GM21423 (cell line): ENCODE measurements around the gene FAM199X.
"Not testable (repeated sequence)": the region's sequence is repeated elsewhere in the genome, so short reads cannot be mapped to it uniquely, and the experiment has no call there.

Experiments used
- ATAC-seq: cut with Tn5 transposase; IDR thresholded peaks from one replicate; pipeline ENCODE4 v1.9.1; 2021; ENCODE audit warnings: mild to moderate bottlenecking, moderate library complexity; ENCODE audit not compliant: unreplicated experiment

Gene FAM199X

GRCh38 chrX:104187931-104188330 lies 21.7 kb downstream of the FAM199X start:
- ATAC-seq, result no peak

DNA sequence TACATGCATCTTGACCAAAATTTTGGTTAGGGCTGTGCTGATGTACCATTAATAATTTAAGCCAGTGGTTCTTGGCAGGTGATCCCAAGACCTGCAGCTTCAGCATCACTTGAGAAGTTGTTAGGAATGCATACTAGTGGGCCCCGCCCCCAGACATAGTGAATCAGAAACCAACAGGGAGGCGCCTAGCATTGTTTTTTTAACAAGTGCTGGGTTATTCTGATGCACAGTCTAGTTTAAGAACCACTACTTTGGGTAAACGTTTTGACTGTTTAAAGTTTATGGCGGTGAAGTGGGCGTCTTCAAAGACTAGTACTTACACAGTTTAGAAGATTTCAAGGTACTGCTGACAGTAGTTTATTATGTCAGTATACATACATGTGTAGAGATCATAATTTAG lies 23.6 kb downstream of the FAM199X start:
- no peak for ATAC-seq

DNA sequence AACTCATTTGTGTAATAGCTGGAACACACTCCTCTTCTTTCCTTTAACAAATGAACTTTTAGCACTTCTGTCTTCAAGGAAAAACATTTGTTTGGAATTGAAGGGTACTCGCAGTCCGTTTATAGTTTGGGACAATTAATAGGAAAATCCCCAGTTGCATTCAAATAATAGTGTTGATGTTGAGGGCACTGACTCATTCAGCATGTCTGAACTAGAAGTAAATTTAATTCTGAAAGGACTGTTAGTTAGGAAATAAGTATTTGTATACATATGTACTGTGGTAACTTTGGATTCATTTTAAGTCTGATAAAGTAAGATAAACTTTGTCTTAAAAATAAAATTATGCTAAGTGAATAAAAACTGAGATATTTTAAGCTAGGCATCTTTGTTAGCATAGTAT lies 27.2 kb downstream of the FAM199X start:
- ATAC-seq, result no peak

DNA sequence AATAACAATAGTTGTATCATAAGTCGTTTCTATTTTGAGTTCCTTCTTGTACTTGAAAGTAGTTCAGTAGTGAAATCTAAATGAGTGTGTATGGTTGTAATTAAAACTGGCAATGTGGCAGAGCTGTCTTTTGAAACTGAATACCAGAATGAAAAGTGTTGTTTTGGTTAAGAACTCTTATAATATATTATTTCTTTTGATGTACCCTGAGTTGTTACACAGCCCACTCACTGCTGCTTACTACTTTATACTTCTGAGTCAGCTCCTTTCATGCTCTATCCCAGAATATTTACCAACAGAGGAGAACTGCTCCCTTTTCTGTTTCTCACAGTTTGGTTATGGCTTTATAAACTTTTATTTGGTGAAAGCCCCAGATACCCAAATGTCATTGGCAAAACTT lies 28.8 kb downstream of the FAM199X start:
- ATAC-seq, result no peak

DNA sequence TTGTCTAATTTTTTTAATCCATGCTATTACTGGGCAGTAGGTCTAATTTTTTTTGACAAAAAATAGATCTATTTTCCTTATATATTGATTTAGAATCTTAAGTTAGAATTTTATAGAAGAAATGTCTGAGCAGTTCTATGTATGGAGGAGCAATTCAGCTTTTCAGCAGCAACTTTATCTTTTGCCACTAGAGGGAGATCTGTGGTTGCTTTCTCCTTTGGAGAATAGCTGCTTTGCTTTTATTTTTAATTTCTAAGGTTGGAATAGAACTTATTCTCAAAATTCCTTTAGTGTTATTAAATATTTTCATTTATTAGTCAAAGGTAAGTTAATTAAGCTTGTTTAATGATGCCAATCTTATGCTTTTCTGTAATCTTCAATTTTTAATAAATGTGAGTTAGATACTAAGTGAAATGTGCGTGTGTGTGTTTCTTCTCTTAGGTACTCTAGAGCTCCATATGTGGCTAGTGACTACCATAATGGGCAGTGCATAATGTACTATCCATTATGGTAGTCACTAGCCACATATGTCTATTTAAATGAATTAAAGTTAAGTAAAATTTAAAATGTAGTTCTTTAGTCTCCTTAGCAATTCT lies 29.3 kb downstream of the FAM199X start:
- no peak for ATAC-seq

DNA sequence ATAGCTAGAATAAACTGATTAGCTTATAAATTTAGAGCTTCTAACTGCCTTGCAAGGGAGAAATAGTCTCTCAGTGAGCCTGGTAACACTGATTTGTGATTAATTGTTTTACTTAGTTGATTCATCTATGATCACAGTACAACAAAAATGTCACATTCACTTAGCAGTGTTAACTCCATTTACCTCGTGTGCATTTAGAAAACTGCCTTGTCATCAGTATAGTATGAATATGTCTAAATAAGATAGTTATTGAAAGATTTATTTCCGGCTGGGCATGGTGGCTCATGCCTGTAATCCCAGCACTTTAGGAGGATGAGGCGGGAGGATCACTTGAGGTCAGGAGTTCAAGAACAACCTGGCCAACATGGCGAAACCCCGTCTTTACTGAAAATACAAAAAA lies 39.3 kb downstream of the FAM199X start:
- no peak for ATAC-seq

GRCh38 chrX:104211187-104211586 lies 44.9 kb downstream of the FAM199X start:
- no peak for ATAC-seq

DNA sequence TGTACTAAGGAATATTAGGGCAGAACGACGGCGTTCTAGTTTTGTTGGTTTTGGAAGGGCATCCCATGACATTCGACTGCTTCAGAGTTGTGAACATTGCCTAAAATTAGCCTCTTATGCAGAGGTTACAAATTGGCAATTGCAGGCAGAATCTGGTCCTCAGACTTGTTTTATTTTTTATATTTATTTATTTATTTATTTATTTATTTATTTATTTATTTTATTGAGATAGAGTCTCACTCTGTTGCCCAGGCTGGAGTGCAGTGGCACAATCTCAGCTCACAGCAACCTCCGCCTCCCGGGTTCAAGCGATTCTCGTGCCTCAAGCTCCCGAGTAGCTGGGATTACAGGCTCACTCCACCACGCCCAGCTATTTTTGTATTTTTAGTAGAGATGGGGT lies 63.8 kb downstream of the FAM199X start:
- ATAC-seq, result not testable (repeated sequence)
